RCC 7860 (cell line): Measurements from ENCODE around the gene ARNT2.
"Not testable (repeated sequence)": the region's sequence is repeated elsewhere in the genome, so short reads cannot be mapped to it uniquely, and the experiment has no call there.

Experiments
- DNase-seq: peaks from one replicate; pipeline ENCODE4 v3.0.0-alpha.2; 2015; ENCODE audit warnings: low spot score
- FAIRE-seq: peaks from 2 replicates; lab custom pipeline; 2012; peaks lifted over from hg19 to GRCh38; lab: Jason Lieb, UNC

ARNT2 gene

DNA sequence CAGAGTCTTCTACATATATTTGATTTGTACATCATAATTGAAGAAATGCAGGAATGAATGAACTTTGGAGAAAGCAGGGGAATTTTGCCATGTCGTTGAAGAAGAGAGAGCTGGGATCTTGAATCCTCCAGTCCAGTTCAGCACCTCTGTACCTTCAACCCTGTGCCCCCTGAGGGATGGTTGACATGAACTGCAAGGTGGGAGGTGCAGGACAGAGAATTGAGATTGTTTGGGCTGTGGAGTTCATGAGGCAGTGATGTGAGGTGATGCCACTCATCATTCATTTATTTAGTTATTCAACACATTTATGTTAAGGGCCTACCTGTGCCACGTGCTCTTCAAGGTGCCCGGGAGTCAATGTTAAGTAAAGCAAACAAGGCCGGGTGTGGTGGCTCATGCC lies 104.6 kb downstream of the ARNT2 start:
- DNase-seq: no peak

GRCh38 chr15:80509800-80510199 lies 105.6 kb downstream of the ARNT2 start:
- FAIRE-seq (no peak), DNase-seq (no peak)

More for the DNA sequence above, 104.6 kb downstream of the ARNT2 start:
- FAIRE-seq: no peak

GRCh38 chr15:80510985-80511384 lies 106.8 kb downstream of the ARNT2 start:
- DNase-seq, FAIRE-seq: not testable (repeated sequence)

- DNase-seq (peak; percentile 54), FAIRE-seq (no peak)
Observed at GRCh38 chr15:80512726-80513660, 108.8 kb downstream of the ARNT2 start.

- DNase-seq: no peak
- FAIRE-seq: no peak
Observed at GRCh38 chr15:80514071-80514780, 110.0 kb downstream of the ARNT2 start.

DNA sequence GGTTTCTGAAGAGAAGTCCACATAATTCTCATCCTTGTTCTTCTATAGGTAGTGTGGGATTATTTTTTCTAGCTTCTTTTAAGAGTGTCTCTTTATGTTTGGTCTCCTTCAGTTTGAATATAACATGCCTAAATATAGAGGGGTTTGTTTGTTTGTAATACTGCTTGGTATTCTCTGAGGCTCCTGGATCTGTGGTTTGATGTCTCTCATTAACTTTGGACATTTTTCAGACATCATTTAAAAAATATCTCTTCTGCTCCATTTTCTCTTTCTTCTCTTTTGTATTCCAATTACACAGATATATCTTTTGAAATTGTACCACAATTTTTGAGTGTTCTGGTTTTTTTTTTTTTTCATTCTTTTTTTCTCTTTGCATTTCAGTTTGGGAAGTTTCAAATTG lies 113.1 kb downstream of the ARNT2 start:
- DNase-seq: no peak
- FAIRE-seq: no peak

- DNase-seq (no peak), FAIRE-seq (no peak)
Observed at GRCh38 chr15:80518522-80518921, 114.3 kb downstream of the ARNT2 start.

GRCh38 chr15:80523746-80524145 lies 119.6 kb downstream of the ARNT2 start:
- DNase-seq: no peak
- FAIRE-seq: no peak

GRCh38 chr15:80525853-80526252 lies 121.7 kb downstream of the ARNT2 start:
- DNase-seq (no peak), FAIRE-seq (no peak)

- DNase-seq (no peak), FAIRE-seq (no peak)
Observed at GRCh38 chr15:80526556-80527340, 122.6 kb downstream of the ARNT2 start.

DNA sequence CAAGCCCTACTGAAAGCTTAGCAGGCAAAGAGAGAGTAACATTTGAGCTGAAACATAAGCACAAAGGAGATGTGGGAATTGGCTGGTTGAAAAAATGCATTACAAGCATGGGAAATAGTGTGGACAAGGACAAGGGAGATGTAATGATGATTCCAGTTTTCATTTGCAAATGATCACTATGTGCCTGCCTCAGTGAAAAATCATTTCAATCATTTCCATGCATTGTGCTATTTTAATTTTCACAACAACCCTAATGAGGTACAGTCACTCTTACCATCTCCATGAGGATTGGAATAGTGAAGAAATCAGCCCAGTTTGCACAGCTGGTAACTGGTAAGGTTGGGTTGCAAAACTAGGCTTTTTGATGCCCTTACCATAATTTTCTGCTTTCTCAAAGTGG lies 123.2 kb downstream of the ARNT2 start:
- DNase-seq: no peak
- no peak for FAIRE-seq

DNA sequence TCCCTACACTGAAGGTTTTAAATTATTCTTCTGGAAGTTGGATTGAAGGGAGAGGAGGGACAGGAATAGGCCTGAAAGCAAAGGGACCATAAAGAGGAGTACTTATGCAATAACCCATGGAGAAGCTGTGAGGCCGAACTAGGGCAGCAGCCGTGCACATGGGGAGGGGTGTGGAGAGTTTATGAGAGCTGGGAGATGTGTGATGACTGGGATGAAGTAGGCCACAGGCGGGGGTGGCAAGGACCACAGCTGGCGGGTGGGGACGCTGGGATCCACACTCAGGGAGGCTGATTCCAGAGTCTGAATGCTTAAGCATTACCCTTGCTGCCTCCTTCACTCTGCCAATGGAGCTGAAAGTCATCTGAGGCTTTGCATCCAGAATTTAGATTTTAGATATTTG lies 123.8 kb downstream of the ARNT2 start:
- no peak for FAIRE-seq

GRCh38 chr15:80530737-80531365 lies 126.7 kb downstream of the ARNT2 start:
- FAIRE-seq: no peak
- DNase-seq: no peak

More for the DNA sequence above, 123.8 kb downstream of the ARNT2 start:
- DNase-seq: no peak

DNA sequence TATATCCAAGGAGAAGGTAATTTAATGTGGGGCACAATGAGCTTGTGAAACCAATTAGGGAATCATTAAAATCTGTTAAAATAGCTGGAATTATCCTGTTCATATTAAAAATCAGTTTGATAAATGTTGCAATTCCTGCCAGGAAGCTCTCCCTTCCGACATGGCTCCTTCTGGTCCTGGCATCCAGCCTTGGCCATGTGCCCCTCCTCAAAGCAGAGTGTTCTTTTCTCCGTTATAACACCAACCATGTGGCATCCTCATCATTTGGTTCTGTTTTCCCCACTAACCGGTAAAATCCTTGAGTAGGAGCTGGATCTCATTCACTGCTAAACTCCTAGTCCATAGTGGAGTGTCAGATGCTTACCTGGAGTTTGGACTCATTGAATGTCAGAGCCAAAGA lies 127.2 kb downstream of the ARNT2 start:
- no peak for FAIRE-seq
- no peak for DNase-seq

DNA sequence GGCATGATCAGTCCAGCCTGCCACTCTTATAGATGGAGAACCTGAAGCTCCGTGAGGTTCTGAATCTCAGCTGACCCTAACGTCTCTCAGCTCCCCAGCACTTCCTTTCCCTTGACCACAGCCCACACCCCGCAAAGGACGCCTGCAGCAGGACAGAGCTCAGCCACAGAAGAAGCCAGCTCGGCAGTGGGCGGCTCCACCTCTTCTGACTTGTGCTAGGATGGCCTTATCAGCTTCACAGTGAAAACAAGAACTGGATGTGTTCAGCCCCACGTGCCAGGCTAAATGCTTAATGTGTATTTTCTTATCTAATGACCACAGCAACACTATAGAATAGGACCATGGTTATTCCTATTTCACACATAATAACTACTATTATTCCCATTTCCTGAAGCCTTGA lies 127.6 kb downstream of the ARNT2 start:
- no peak for DNase-seq
- no peak for FAIRE-seq

DNA sequence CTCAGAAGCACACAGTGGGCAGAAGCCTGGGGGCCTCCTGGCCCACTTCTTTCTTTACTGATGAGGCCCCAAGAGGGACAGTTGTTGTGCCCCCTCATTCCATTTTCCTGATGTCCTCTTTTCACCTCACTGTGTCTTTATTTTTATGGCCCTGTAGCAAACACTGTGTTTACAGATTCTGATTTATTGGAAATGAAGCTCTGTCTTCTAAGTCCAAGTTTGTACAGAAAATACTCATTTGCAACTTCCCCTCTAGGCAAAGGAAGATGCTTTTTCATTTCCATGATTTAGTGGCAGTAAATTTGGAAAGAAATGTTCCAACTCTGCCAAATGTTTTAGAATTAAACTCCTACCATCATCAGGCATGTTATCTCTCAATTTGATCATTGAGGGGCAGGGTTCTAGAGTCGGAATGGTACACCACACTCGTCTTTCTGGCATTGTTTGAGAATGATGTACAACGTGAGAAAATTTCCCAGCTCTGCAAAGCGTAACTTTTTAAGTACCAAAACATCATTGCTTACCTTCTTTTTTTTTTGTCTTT lies 129.7 kb downstream of the ARNT2 start:
- FAIRE-seq: no peak

DNA sequence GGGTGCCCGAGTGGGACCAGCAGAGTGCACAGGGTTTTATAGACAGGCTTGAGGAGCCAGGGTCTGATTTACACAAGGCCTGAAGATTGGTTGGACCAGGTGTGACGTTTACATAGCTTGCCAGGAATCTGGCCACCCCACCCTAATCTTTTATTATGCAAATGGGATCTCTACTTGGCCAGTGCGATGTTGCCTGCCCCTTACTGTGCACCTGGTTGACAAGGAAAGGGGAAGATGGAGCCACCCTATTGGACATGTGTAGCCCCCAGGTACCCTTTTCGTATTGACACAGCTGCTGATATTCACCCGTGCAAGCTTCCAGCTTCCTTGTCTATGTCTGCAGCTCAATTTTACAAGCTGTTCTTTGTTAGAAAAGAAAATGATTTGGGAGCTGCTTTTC lies 132.0 kb downstream of the ARNT2 start:
- no peak for DNase-seq

More for the DNA sequence above, 129.7 kb downstream of the ARNT2 start:
- DNase-seq: no peak

GRCh38 chr15:80536716-80537115 lies 132.5 kb downstream of the ARNT2 start:
- no peak for FAIRE-seq
- DNase-seq: no peak

More for the DNA sequence above, 132.0 kb downstream of the ARNT2 start:
- no peak for FAIRE-seq

DNA sequence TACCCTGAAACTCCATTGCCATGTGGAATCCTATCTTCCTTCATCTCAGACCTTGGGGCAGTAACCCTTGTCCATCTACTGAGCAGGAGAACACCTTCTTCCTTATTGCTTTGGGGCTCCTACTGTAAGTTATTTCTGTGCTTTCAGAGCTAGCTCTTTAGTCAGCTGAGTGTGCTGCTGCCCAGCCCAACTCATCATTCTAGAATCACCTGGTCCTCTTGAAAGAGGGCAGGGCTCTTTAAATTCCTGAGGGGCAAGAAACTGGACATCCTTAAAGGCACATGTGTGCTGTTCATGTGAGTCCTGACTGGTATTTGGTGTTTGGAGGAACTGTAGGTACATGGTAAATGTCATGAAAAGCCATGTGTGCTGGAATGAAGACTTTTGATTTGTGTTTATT lies 140.9 kb downstream of the ARNT2 start:
- no peak for FAIRE-seq
- DNase-seq: no peak

GRCh38 chr15:80547264-80547663 lies 143.1 kb downstream of the ARNT2 start:
- no peak for DNase-seq

More at GRCh38 chr15:80547264-80547663, 143.1 kb downstream of the ARNT2 start:
- no peak for FAIRE-seq
